ENCODE data around the gene CD68. TPM values are rescaled to one million over a fixed set of nuclear protein-coding genes. Genes with fewer than 3 reads are reported as not detected.
A peak's percentile ranks its signal among the peaks of the same experiment; 100 is the strongest.
"Not testable (repeated sequence)": the region's sequence is repeated elsewhere in the genome, so short reads cannot be mapped to it uniquely, and the experiment has no call there.

The CD68 gene
- total RNA-seq, 1 donor from 2014 or later = 5.0 TPM

DNA sequence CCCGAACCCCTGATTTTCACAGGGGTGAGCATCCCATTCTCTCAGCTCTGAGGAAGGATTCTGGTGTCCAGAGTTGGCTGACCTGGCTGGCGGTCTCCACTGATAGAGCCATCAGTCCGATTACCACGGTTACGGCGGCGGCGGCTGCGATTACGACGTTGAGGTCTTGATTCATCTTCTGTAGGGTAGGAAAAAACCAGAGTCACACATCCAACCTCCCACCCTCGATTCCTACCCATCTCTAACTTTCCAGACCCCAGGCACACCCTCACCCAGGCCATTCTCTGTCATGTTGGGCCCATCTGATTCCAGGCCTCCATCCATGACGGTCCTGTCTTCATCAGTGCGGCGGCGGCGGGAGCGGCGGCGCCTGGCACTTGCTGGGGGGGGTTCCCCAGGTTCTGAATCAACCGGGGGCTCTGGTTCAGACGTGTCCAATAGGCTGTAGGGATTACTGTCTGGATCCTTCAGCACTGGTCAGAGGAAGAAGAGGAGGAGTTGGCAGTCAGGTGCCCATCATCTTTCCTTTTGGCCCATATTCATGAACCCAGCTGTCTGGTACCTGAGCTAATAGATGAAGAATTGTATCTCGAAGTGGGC is 13.1 kb downstream of the CD68 start:
- no peaks in the 10 kb centered on the region for H3K9me3 Mint-ChIP-seq
- H3K27me3 Mint-ChIP-seq = no peaks in the 10 kb centered on the region
- TF ChIP-seq, protein P1, sequence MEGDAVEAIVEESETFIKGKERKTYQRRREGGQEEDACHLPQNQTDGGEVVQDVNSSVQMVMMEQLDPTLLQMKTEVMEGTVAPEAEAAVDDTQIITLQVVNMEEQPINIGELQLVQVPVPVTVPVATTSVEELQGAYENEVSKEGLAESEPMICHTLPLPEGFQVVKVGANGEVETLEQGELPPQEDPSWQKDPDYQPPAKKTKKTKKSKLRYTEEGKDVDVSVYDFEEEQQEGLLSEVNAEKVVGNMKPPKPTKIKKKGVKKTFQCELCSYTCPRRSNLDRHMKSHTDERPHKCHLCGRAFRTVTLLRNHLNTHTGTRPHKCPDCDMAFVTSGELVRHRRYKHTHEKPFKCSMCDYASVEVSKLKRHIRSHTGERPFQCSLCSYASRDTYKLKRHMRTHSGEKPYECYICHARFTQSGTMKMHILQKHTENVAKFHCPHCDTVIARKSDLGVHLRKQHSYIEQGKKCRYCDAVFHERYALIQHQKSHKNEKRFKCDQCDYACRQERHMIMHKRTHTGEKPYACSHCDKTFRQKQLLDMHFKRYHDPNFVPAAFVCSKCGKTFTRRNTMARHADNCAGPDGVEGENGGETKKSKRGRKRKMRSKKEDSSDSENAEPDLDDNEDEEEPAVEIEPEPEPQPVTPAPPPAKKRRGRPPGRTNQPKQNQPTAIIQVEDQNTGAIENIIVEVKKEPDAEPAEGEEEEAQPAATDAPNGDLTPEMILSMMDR (conservative IDR thresholded peaks at IDR 0.05) = no peak
- peaks cover 10% of the 10 kb centered on the region for H3K4me1 Mint-ChIP-seq (ENCODE audit: unreplicated experiment)
- no peak for DNase-seq (ENCODE audit: extremely low spot score, unreplicated experiment)
- H3K4me3 Mint-ChIP-seq = no peak overlapping the region
- peaks cover 27% of the 10 kb centered on the region for H3K36me3 Mint-ChIP-seq
- H3K27ac Mint-ChIP-seq = no peak overlapping the region

DNA sequence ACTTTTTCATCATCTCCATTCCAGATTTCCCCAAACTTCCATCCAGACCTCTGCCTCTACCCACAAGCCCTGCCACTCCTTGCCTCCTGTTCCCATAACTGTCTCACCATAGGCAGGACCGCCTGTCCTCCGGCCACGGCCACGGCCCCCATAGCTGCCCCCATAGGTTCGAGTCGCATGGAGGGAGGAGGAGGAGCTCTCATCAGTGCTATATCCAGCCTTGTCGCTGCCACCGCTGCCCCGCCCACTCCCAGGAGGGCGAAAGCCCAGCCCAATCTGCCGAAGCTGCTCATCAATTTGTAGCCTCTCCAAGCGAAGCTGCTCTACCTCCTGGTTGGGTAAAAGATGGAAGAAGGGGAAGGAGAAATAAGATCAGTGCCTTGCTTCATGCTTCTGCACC is 13.9 kb downstream of the CD68 start:
- Mint-ChIP-seq H3K4me3 (no peak overlapping the region), H3K27ac (peak overlapping the region; percentile 80), H3K27me3 (no peaks in the 10 kb centered on the region), H3K4me1 (ENCODE audit: unreplicated experiment) (peaks cover 8% of the 10 kb centered on the region), H3K9me3 (no peaks in the 10 kb centered on the region), H3K36me3 (peaks cover 26% of the 10 kb centered on the region)
- no peak for DNase-seq (ENCODE audit: extremely low spot score, unreplicated experiment)
- TF ChIP-seq, protein P1 (conservative IDR thresholded peaks at IDR 0.05) = no peak

DNA sequence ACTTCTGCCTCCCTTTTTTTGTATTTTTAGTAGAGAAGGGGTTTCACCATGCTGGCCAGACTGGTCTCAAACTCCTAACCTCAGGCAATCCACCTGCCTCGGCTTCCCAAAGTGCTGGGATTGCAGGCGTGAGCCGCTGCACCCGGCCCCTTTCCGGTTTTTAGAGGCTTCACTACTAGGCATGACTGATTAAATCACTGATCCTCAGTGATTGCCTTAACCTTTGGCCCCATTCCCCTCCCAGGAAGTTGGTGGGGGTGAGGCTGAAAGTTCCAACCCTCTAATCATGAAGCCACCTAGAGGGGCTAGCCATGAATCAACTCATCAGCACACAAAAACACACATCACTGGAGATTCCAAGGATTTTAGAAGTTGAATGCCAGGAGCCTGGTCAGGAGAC is 18.1 kb downstream of the CD68 start:
- H3K4me1 Mint-ChIP-seq (ENCODE audit: unreplicated experiment); H3K4me3 Mint-ChIP-seq; H3K9me3 Mint-ChIP-seq; H3K27me3 Mint-ChIP-seq; DNase-seq (ENCODE audit: extremely low spot score, unreplicated experiment); H3K27ac Mint-ChIP-seq: not testable (repeated sequence)
- peaks cover 27% of the 10 kb centered on the region for H3K36me3 Mint-ChIP-seq

DNA sequence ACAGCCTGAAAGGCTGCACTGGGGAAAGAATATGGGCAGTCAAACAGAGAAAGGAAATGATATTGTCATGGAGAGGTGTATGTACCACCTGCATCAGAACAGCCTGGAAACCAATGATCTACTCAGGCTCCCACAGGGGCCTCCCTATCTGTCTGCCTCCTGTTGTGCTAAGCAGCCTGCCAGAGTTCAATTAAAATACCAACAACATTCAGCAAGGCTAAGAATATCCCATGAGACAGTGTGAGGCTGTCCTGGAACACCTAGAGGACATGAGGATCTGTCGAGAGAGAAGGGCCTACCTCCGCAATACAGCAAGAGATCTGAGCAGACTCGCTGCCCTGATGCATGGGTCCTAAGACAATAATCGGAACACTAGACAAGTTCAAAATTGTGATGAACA is 26.8 kb downstream of the CD68 start:
- Mint-ChIP-seq H3K27me3 (no peaks in the 10 kb centered on the region), H3K9me3 (no peaks in the 10 kb centered on the region), H3K4me3 (no peak overlapping the region), H3K27ac (no peak overlapping the region), H3K36me3 (peaks cover 27% of the 10 kb centered on the region), H3K4me1 (ENCODE audit: unreplicated experiment) (peaks cover 7% of the 10 kb centered on the region)
- TF ChIP-seq, protein P1 (conservative IDR thresholded peaks at IDR 0.05) = no peak
- no peak for DNase-seq (ENCODE audit: extremely low spot score, unreplicated experiment)

DNA sequence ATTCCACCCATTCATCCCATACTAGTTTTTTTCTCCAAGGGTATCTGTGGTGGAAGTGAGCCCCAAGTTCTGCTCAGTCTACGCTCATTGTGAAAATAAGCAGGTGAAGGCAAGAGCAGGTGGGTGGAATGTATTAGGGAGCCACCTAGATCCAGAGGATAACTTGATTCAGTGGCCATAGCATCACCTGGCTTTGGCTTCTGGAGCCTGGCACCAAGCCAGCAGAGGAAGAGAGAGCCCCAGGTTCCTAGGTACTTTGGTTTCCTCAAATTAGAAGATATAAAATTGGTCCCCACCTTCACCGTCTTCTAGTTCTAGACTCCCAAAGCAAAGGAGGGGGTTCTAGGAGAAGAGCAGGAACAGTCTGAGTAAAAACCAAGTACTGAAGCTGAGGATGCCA is 31.2 kb downstream of the CD68 start:
- H3K27ac Mint-ChIP-seq = peak overlapping the region; percentile 14
- TF ChIP-seq, protein P1 (conservative IDR thresholded peaks at IDR 0.05) = no peak
- H3K4me3 Mint-ChIP-seq = peak overlapping the region; percentile 63

DNA sequence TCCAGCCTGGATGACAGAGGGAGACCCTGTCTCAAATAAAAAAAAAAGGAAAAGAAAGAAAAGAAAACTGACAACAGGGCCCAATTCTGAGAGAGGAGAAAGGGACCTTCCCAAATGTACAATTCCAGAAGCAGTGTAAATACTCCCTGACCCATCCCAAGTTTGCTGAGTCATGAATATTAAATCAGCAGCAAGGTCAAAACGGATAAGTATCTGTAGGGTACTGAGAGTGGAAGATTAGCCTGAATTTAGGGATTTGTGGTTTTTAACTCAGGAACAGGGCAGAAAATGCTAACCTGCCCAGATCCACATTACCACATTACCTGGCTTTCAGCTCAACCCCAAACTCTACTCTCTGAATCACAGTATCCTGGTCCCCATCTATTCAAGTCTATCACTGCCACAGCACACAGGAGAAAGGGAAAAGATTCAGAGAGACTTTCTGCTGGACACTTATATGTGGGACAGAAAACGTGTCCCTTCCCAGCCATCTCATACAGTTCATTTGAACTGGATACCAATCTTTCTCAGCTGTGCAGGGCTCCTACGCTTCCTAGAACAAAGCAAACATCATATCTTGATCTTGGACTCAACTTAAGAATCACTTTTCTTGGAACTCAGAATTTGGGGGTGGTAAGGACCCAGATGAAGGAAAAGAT is 32.3 kb downstream of the CD68 start:
- Mint-ChIP-seq H3K36me3 (peaks cover 9% of the 10 kb centered on the region), H3K4me3 (peak overlapping the region; percentile 72), H3K9me3 (no peaks in the 10 kb centered on the region), H3K27ac (peak overlapping the region; percentile 69), H3K27me3 (no peaks in the 10 kb centered on the region), H3K4me1 (ENCODE audit: unreplicated experiment) (peaks cover 29% of the 10 kb centered on the region)
- TF ChIP-seq, protein P1 (conservative IDR thresholded peaks at IDR 0.05) = no peak
- DNase-seq (ENCODE audit: extremely low spot score, unreplicated experiment) = no peak

More for the DNA sequence above, 31.2 kb downstream of the CD68 start:
- Mint-ChIP-seq H3K4me1 (ENCODE audit: unreplicated experiment) (peaks cover 29% of the 10 kb centered on the region), H3K9me3 (no peaks in the 10 kb centered on the region), H3K36me3 (peaks cover 17% of the 10 kb centered on the region), H3K27me3 (no peaks in the 10 kb centered on the region)
- DNase-seq (ENCODE audit: extremely low spot score, unreplicated experiment) = no peak

Data from type B pancreatic cell (in vitro differentiated cells).